HTR-8/SVneo (cell line): ENCODE data around the gene CCL8.

ENCODE experiments used
- DNase-seq: peaks from one replicate; pipeline ENCODE4 v3.0.0; 2011; ENCODE audit warnings: low spot score, mixed read lengths; ENCODE audit not compliant: insufficient read length
- FAIRE-seq: peaks from 2 replicates; lab custom pipeline; 2011; peaks lifted over from hg19 to GRCh38; lab: Jason Lieb, UNC

The CCL8 gene

DNA sequence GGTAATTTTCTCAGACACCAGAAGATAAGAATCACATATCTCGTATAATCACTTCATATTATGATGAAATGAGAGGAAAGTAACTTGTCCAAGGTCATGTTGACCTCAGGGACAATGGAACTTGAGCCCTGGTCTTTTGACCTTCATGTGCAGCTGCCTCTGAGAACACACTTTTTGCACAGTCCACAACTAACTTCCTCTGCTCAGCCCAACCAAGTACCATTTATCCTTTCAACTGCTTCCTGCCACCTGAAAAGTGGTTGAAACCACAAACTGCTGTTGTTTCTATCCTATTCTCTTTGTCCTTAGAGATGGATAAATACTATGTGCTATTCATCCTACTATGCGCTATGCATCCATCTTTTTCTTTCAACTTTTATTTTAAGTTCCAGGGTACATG lies 46.1 kb downstream of the CCL8 start:
- DNase-seq (no peak), FAIRE-seq (no peak)

GRCh38 chr17:34366010-34366409 lies 46.8 kb downstream of the CCL8 start:
- DNase-seq (no peak), FAIRE-seq (no peak)

GRCh38 chr17:34366529-34367107 lies 47.4 kb downstream of the CCL8 start:
- DNase-seq (no peak), FAIRE-seq (no peak)

GRCh38 chr17:34367486-34368195 lies 48.4 kb downstream of the CCL8 start:
- no peak for DNase-seq
- no peak for FAIRE-seq

DNA sequence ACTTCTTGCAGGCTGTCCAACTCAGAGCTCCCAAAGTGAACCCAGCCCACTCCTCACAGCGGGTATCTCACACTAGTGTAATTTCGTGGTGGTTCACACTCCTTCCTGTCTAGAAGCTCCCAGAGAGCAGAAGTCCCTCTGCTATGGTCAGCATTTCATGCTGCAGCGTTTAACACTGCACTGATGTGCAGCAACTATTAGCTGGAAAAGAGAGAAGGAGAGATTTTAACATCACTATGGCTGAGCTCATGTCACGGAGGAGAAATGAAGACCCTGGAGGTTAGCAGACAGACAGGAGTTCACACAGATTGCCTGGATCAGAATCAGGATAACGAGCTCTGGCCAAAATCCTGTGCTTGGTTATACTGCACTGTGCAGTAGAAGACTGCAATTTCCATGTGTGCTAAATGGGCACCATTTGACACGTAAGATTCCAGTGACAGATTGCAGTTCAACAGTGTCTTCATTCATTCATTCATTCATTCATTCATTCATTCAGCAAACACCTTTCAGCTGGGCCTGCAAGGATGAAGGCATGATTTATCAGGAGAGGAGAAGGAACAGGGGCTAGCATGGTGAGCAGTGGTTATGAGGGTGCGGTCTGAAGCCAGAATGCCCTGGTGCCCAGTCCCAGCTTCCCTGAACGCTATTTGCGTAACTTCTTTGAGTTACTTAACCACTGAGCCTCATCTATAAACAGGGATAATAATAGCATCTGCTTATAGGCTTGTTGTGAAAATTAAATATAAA lies 49.1 kb downstream of the CCL8 start:
- DNase-seq (no peak), FAIRE-seq (no peak)

DNA sequence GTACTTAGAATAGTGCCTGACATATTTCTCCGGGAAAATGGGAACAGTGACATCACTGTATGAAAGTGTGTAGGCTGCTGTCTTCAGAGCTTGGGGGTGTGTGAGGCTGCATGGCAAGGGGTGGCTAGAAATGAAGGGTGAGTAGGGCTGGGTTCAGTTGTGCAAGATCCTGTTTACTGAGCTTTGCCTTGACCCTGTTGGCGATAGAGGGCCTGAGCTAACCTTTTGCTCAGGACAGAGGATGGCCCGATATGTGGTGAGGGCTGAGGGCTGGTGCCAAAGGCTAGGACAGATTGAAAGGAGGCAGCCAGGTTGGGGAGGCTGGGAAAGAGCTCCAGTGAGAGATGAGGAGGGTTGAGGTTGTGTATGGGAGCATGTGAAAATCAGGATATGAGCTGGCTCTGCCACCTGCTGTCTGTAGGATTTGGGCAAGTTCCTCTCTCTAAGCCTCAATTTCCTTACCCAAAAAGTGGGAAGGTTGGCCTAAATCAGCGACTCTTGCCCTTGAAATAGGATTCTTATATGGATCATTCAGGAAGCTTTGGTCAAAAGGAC lies 49.8 kb downstream of the CCL8 start:
- FAIRE-seq (no peak), DNase-seq (no peak)

DNA sequence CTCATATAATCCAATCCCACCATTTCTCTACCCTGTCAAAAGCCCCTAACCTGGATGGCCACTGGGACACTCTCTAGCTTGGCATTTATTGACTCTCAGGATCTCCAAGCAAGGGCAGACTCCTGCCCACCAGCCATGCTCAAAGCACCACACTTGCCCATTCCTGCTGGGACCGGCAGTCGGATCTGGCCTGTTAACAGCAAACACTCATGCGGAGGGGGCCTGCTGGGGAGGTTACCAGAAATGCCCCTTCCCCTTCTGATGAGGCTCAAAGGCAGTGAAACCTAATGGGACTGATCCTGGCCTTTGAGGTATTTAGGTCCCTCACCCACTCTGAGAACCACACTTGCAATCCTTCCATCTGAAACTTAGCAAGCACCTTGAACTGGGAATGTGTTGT lies 50.3 kb downstream of the CCL8 start:
- FAIRE-seq (no peak), DNase-seq (no peak)

- DNase-seq (no peak), FAIRE-seq (no peak)
Observed at GRCh38 chr17:34370376-34370996, 51.3 kb downstream of the CCL8 start.

DNA sequence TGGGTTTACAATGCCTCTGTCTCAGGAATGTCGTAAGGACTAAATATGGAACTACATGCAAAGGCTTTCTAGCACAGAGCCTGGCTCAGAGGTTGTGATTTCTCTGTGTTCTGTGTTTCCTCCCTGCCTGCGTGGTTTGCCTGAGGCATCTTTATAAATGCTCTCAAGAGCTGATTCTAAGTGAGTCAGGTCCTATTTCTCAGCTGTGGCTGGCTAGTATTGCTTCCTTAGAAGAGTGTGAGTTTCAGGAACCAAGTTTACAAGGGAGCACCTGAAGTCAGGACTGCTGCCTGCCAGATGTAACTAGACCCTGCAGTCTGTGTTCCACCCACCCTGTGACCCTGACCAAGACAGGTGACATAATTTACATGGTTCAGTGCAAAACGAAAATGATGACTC lies 51.8 kb downstream of the CCL8 start:
- DNase-seq = no peak
- FAIRE-seq = no peak
